SK-N-SH (cell line): Measurements from ENCODE around the gene HHAT. TPM values are rescaled to one million over a fixed set of nuclear protein-coding genes. Genes with fewer than 3 reads are reported as not detected.

Experiments
- CTCF ChIA-PET: fragments of 300-600, 350-600 bp; formaldehyde crosslinking; extraction: SDS; loops from one replicate; lab custom pipeline; 2021; lab: Yijun Ruan, JAX
- POLR2A ChIA-PET: fragments of 350-600 bp; sonication (Branson Sonifier 250); formaldehyde crosslinking; extraction: SDS; loops from one replicate; lab custom pipeline; 2020; ENCODE audit warnings: antibody characterized with exemption, inconsistent platforms; lab: Yijun Ruan, JAX
- DNase-seq: peaks from one replicate; pipeline ENCODE4 v3.0.0; 2012
- H2AFZ ChIP-seq: fragments of 200-600 bp; sonication (generic); 2 replicates; pipeline ENCODE4 v1.8.1; 2016; ENCODE audit warnings: antibody characterized with exemption, mild to moderate bottlenecking, low read depth
- H3F3A ChIP-seq: fragments of 200-600 bp; sonication (generic); replicated peaks from 2 replicates; pipeline ENCODE3; 2016; ENCODE audit warnings: antibody characterized with exemption, mild to moderate bottlenecking; ENCODE audit not compliant: insufficient read depth
- H3K27ac ChIP-seq, 2 experiments: fragments of 200-500 bp in 1 of 2; fragments of 200-600 bp in 1 of 2; sonication (Bioruptor generic) in 1 of 2; sonication (generic), shearing (Covaris generic) in 1 of 2; 2 replicates each; pipeline versions ENCODE4 v1.5.1 to v1.6.1; 2014 to 2016; ENCODE audit warnings: low read depth in 2 of 2, inconsistent platforms in 1 of 2, low read length in 1 of 2, mild to moderate bottlenecking in 1 of 2, mixed read lengths in 1 of 2
- H3K27me3 ChIP-seq: fragments of 200-600 bp; sonication (generic), shearing (Covaris generic); 2 replicates; pipeline ENCODE4 v1.6.1; 2016; ENCODE audit warnings: mixed run types; ENCODE audit not compliant: insufficient read depth
- H3K36me3 ChIP-seq, 2 experiments: fragments of 200-500 bp in 1 of 2; fragments of 200-600 bp in 1 of 2; sonication (Bioruptor generic) in 1 of 2; sonication (generic) in 1 of 2; replicated peaks in 1 of 2; 2 replicates each; pipeline versions ENCODE3 to v1.5.1; 2014 to 2016; ENCODE audit warnings: low read length in 1 of 2, mild to moderate bottlenecking in 1 of 2; ENCODE audit not compliant: insufficient read depth in 2 of 2, control insufficient read depth in 1 of 2
- H3K4me1 ChIP-seq, 2 experiments: fragments of 200-500 bp in 1 of 2; fragments of 200-600 bp in 1 of 2; sonication (Bioruptor generic) in 1 of 2; sonication (generic), shearing (Covaris generic) in 1 of 2; 2 replicates each; pipeline versions ENCODE4 v1.5.1 to v1.6.1; 2014 to 2016; ENCODE audit warnings: low read depth in 1 of 2, low read length in 1 of 2, mixed run types in 1 of 2; ENCODE audit not compliant: insufficient read depth in 2 of 2, control insufficient read depth in 1 of 2
- H3K4me2 ChIP-seq: fragments of 200-600 bp; sonication (generic), shearing (Covaris generic); 2 replicates; pipeline ENCODE4 v1.6.1; 2017; ENCODE audit warnings: mixed run types
- H3K4me3 ChIP-seq, 2 experiments: fragments of 200-500 bp in 1 of 2; fragments of 200-600 bp in 1 of 2; sonication (Bioruptor generic) in 1 of 2; sonication (generic), shearing (Covaris generic) in 1 of 2; 2 replicates each; pipeline versions ENCODE4 v1.5.1 to v1.8.1; 2014 to 2016; ENCODE audit warnings: low read depth in 2 of 2, inconsistent platforms in 1 of 2, low read length in 1 of 2, mild to moderate bottlenecking in 1 of 2, mixed read lengths in 1 of 2, moderate library complexity in 1 of 2
- H3K79me2 ChIP-seq: fragments of 200-600 bp; sonication (generic); 2 replicates; pipeline ENCODE4 v1.8.1; 2017; ENCODE audit warnings: mild to moderate bottlenecking; ENCODE audit not compliant: insufficient read depth
- H3K9ac ChIP-seq: fragments of 200-600 bp; sonication (generic); 2 replicates; pipeline ENCODE4 v1.6.1; 2017; ENCODE audit warnings: mixed run types
- H3K9me2 ChIP-seq: fragments of 200-600 bp; sonication (generic); 2 replicates; pipeline ENCODE4 v1.6.1; 2017; ENCODE audit warnings: mixed run types
- H3K9me3 ChIP-seq: fragments of 200-600 bp; sonication (generic); 2 replicates; pipeline ENCODE4 v1.6.1; 2017; ENCODE audit warnings: mixed run types, mild to moderate bottlenecking, moderate library complexity
- H4K20me1 ChIP-seq: fragments of 200-600 bp; sonication (generic); 2 replicates; pipeline ENCODE4 v1.6.1; 2017; ENCODE audit warnings: mild to moderate bottlenecking, mixed run types; ENCODE audit not compliant: insufficient read depth
- CHD2 ChIP-seq: fragments of 150-350 bp; IDR thresholded peaks from 2 replicates; pipeline ENCODE4 v1.6.1; 2018; ENCODE audit warnings: low read length; ENCODE audit not compliant: partially characterized antibody
- ELF1 ChIP-seq: IDR thresholded peaks from 2 replicates; pipeline ENCODE4 v1.4.0; 2012
- EP300 ChIP-seq, 2 experiments: IDR thresholded peaks; 2 replicates each; pipeline versions ENCODE4 v1.4.0 to v1.6.1; 2012; ENCODE audit warnings: borderline replicate concordance in 1 of 2, low read depth in 1 of 2, low read length in 1 of 2
- EZH2phosphoT487 ChIP-seq: fragments of 200-600 bp; sonication (generic); IDR thresholded peaks from 2 replicates; pipeline ENCODE4 v1.6.1; 2017; ENCODE audit warnings: low read depth, mixed run types, mild to moderate bottlenecking, antibody characterized with exemption, moderate library complexity, borderline replicate concordance
- FOXJ3 ChIP-seq: sonication (generic); formaldehyde crosslinking; IDR thresholded peaks from 2 replicates; pipeline ENCODE4 v1.5.1; 2020; ENCODE audit warnings: mild to moderate bottlenecking, missing genetic modification reagents
- FOXM1 ChIP-seq: IDR thresholded peaks from 2 replicates; pipeline ENCODE4 v1.4.0; 2012; ENCODE audit warnings: low read depth, mild to moderate bottlenecking
- GATA2 ChIP-seq: sonication (generic); formaldehyde crosslinking; IDR thresholded peaks from 2 replicates; pipeline ENCODE4 v1.5.0; 2020; ENCODE audit warnings: mild to moderate bottlenecking, missing genetic modification reagents
- JUND ChIP-seq: IDR thresholded peaks from 2 replicates; pipeline ENCODE4 v1.4.0; 2012
- MXI1 ChIP-seq: IDR thresholded peaks from 2 replicates; pipeline ENCODE4 v1.6.1; 2012; ENCODE audit warnings: mild to moderate bottlenecking, low read depth, low read length, improper control_type of control experiment
- RAD21 ChIP-seq: IDR thresholded peaks from 2 replicates; pipeline ENCODE4 v1.6.1; 2012; ENCODE audit warnings: mild to moderate bottlenecking, low read length
- RCOR1 ChIP-seq: fragments of 150-350 bp; IDR thresholded peaks from 2 replicates; pipeline ENCODE4 v1.6.1; 2017; ENCODE audit warnings: antibody characterized with exemption, low read length
- RXRA ChIP-seq: IDR thresholded peaks from 2 replicates; pipeline ENCODE4 v1.4.0; 2012; ENCODE audit warnings: low read depth, mild to moderate bottlenecking, borderline replicate concordance
- SMC3 ChIP-seq: IDR thresholded peaks from 2 replicates; pipeline ENCODE4 v1.6.1; 2012; ENCODE audit warnings: low read depth, low read length, improper control_type of control experiment
- TAF1 ChIP-seq: IDR thresholded peaks from 2 replicates; pipeline ENCODE4 v1.6.1; 2012; ENCODE audit warnings: low read depth, mild to moderate bottlenecking, low read length, moderate library complexity, borderline replicate concordance
- TEAD4 ChIP-seq: IDR thresholded peaks from 2 replicates; pipeline ENCODE4 v1.4.0; 2012; ENCODE audit warnings: mild to moderate bottlenecking, borderline replicate concordance; ENCODE audit not compliant: insufficient read depth
- YY1 ChIP-seq: IDR thresholded peaks from 2 replicates; pipeline ENCODE4 v1.4.0; 2012; ENCODE audit warnings: low read depth, mild to moderate bottlenecking
- WGBS: methylation state at CpG from one replicate; pipeline ENCODE4 v1.1.6; 2017; ENCODE audit warnings: low lambda C conversion rate; 5-methylcytosine and 5-hydroxymethylcytosine counted together
- polyA plus RNA-seq, 3 experiments: library from polyadenylated mRNA; depleted of rRNA; stranded (reverse); fragments of >200 nt; gene quantifications; 2 replicates each; pipeline ENCODE4 v1.2.3, GENCODE V29; 2012
- TF ChIP-seq, protein P1 (sequence below): IDR thresholded peaks from 2 replicates; pipeline ENCODE4 v1.4.0; 2012; ENCODE audit warnings: low read depth, borderline replicate concordance
- TF ChIP-seq, protein P2 (sequence below): fragments of 150-350 bp; IDR thresholded peaks from 2 replicates; pipeline ENCODE4 v1.6.1; 2017; ENCODE audit warnings: antibody characterized with exemption, low read length, low read depth, borderline replicate concordance
- TF ChIP-seq, protein P3 (sequence below): IDR thresholded peaks from 2 replicates; pipeline ENCODE4 v1.4.0; 2012; ENCODE audit warnings: low read depth, borderline replicate concordance
- TF ChIP-seq, protein P4 (sequence below): fragments of 150-350 bp; IDR thresholded peaks from 2 replicates; pipeline ENCODE4 v1.6.1; 2016; ENCODE audit warnings: mild to moderate bottlenecking, low read depth, low read length

HHAT gene
- polyA plus RNA-seq, 1 of the 3 experiments (the other 2 are of a cell fraction): 8.1 TPM

DNA sequence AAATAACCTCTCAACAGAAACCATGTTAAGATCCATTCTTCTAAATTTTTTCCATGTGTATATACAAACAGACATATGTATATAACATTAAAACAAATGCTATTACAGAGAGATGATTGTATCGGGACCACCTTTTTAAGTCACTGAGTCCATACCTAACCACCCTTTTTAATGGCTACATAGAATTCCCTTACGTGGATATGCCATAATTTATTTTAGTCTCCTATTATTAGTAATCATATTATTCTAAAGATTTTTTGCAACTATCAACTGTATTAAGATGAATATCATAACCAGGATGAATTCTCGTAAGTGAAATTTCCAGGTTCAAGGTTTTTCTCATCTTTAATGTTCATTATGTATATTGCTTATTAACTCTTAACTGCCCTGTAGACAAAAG, 259.7 kb downstream of the HHAT start:
- ChIA-PET CTCF (interaction anchor here (0.6 to 9.7 kb wide), 3 partner anchors 140 to 545 kb away, joined by 3 to 227 read pairs (median 83); partner anchors contain the start of gene KCNH1), POLR2A (no interaction called here)
- H3K4me3 ChIP-seq: no peak overlapping the region
- no peaks in the 10 kb centered on the region for H3K79me2 ChIP-seq
- no peaks in the 10 kb centered on the region for H3K9me2 ChIP-seq
- TF ChIP-seq TEAD4: no peak
- TF ChIP-seq RCOR1: no peak
- TF ChIP-seq JUND: no peak
- no peak for TF ChIP-seq ELF1
- TF ChIP-seq, protein P1, sequence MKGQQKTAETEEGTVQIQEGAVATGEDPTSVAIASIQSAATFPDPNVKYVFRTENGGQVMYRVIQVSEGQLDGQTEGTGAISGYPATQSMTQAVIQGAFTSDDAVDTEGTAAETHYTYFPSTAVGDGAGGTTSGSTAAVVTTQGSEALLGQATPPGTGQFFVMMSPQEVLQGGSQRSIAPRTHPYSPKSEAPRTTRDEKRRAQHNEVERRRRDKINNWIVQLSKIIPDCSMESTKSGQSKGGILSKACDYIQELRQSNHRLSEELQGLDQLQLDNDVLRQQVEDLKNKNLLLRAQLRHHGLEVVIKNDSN: no peak
- TF ChIP-seq, protein P2, sequence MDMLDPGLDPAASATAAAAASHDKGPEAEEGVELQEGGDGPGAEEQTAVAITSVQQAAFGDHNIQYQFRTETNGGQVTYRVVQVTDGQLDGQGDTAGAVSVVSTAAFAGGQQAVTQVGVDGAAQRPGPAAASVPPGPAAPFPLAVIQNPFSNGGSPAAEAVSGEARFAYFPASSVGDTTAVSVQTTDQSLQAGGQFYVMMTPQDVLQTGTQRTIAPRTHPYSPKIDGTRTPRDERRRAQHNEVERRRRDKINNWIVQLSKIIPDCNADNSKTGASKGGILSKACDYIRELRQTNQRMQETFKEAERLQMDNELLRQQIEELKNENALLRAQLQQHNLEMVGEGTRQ: no peak
- TF ChIP-seq FOXJ3 (CRISPR knock-in tag): no peak
- no peak for TF ChIP-seq EZH2phosphoT487
- no peak for TF ChIP-seq MXI1
- TF ChIP-seq CHD2: no peak
- no peak for TF ChIP-seq YY1
- TF ChIP-seq, protein P3, sequence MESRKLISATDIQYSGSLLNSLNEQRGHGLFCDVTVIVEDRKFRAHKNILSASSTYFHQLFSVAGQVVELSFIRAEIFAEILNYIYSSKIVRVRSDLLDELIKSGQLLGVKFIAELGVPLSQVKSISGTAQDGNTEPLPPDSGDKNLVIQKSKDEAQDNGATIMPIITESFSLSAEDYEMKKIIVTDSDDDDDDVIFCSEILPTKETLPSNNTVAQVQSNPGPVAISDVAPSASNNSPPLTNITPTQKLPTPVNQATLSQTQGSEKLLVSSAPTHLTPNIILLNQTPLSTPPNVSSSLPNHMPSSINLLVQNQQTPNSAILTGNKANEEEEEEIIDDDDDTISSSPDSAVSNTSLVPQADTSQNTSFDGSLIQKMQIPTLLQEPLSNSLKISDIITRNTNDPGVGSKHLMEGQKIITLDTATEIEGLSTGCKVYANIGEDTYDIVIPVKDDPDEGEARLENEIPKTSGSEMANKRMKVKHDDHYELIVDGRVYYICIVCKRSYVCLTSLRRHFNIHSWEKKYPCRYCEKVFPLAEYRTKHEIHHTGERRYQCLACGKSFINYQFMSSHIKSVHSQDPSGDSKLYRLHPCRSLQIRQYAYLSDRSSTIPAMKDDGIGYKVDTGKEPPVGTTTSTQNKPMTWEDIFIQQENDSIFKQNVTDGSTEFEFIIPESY: no peak
- TF ChIP-seq SMC3: no peak
- TF ChIP-seq TAF1: no peak
- no peak overlapping the region for H3K4me2 ChIP-seq
- no peak for DNase-seq
- no peaks in the 10 kb centered on the region for H3F3A ChIP-seq
- H3K4me1 ChIP-seq: peaks cover 0 to 8% of the 10 kb centered on the region in 2 experiments; a peak in 2 of 4 replicates
- no peaks in the 10 kb centered on the region for H3K27me3 ChIP-seq
- no peak overlapping the region for H2AFZ ChIP-seq
- H3K36me3 ChIP-seq: no peaks in the 10 kb centered on the region
- WGBS: 87% methylated on average over 3 of the region's 3 CpGs
- H4K20me1 ChIP-seq: no peaks in the 10 kb centered on the region
- H3K9me3 ChIP-seq: no peaks in the 10 kb centered on the region
- H3K9ac ChIP-seq: no peak overlapping the region
- no peak overlapping the region for H3K27ac ChIP-seq

DNA sequence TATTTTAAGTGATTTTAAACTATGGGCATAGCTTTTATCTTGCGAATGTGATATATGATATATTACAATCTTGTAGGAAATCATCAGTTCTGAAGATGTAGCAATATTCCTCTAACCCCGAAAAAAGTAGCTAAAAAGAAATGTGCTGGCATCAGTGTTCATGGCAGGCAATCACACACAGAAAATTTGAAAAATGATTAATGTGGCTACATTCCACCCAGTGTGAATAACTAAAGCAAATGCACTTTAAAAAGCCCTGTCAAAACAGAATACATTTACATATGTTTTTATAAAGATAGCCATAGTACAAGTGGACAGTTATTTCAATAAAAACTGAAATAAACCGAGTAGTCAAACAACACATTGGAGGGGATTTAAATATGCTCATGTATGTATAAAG, 260.2 kb downstream of the HHAT start:
- 81% methylated on average over 3 of the region's 3 CpGs for WGBS
- Histone ChIP-seq H3K9ac (no peak overlapping the region), H2AFZ (no peak overlapping the region), H3K9me3 (no peaks in the 10 kb centered on the region), H3K27ac (no peak overlapping the region), H3F3A (no peaks in the 10 kb centered on the region), H3K36me3 (no peaks in the 10 kb centered on the region), H3K9me2 (no peaks in the 10 kb centered on the region), H3K4me3 (no peak overlapping the region), H3K4me2 (no peak overlapping the region), H3K79me2 (no peaks in the 10 kb centered on the region), H3K27me3 (no peaks in the 10 kb centered on the region), H4K20me1 (no peaks in the 10 kb centered on the region), H3K4me1 (peaks cover 0 to 8% of the 10 kb centered on the region in 2 experiments; a peak in 2 of 4 replicates)
- ChIA-PET CTCF (interaction anchor here (0.6 to 9.7 kb wide), 3 partner anchors 140 to 544 kb away, joined by 3 to 227 read pairs (median 83); partner anchors contain the start of gene KCNH1), POLR2A (no interaction called here)
- TF ChIP-seq RAD21: no peak
- no peak for TF ChIP-seq RCOR1
- no peak for TF ChIP-seq MXI1
- no peak for TF ChIP-seq FOXM1
- TF ChIP-seq EP300 (IDR thresholded peaks at IDR 0.05; ENCODE audit: borderline replicate concordance in 1 of 2, low read depth in 1 of 2, low read length in 1 of 2): no peak
- TF ChIP-seq CHD2: no peak
- TF ChIP-seq FOXJ3 (CRISPR knock-in tag): no peak
- TF ChIP-seq, protein P4, sequence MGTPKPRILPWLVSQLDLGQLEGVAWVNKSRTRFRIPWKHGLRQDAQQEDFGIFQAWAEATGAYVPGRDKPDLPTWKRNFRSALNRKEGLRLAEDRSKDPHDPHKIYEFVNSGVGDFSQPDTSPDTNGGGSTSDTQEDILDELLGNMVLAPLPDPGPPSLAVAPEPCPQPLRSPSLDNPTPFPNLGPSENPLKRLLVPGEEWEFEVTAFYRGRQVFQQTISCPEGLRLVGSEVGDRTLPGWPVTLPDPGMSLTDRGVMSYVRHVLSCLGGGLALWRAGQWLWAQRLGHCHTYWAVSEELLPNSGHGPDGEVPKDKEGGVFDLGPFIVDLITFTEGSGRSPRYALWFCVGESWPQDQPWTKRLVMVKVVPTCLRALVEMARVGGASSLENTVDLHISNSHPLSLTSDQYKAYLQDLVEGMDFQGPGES: no peak
- no peak for TF ChIP-seq JUND
- TF ChIP-seq, protein P3: no peak
- TF ChIP-seq RXRA: no peak
- TF ChIP-seq GATA2: no peak
- DNase-seq: no peak
